CD8-positive, alpha-beta memory T cell (primary cell): ENCODE results near the gene S1PR3. TPM values are rescaled to one million over a fixed set of nuclear protein-coding genes. Genes with fewer than 3 reads are reported as not detected.
"Not testable (repeated sequence)": the region's sequence is repeated elsewhere in the genome, so short reads cannot be mapped to it uniquely, and the experiment has no call there.

Source experiments
- CTCF ChIA-PET: fragments of 350-600 bp; sonication (Branson Sonifier 250); formaldehyde crosslinking; loops from one replicate; lab custom pipeline; 2021; ENCODE audit warnings: antibody characterized with exemption; lab: Charles Lee
- POLR2A ChIA-PET: fragments of 350-600 bp; sonication (Branson Sonifier 250); formaldehyde crosslinking; loops from one replicate; lab custom pipeline; 2021; ENCODE audit warnings: antibody characterized with exemption; lab: Charles Lee
- DNase-seq, 5 donors: peaks; one replicate each; pipeline versions ENCODE4 v3.0.0 to v3.0.0-alpha.2; 2020 to 2022; ENCODE audit warnings: mixed read lengths in 1 of 5
- H3K27ac ChIP-seq: one replicate; pipeline ENCODE4 v1.7.0; 2013; ENCODE audit warnings: low read depth, mild to moderate bottlenecking, low read length, moderate library complexity
- H3K27me3 ChIP-seq: 2 replicates; pipeline ENCODE4 v1.7.0; 2013; ENCODE audit warnings: low read length, mild to moderate bottlenecking; ENCODE audit not compliant: insufficient read depth, poor library complexity, severe bottlenecking
- H3K36me3 ChIP-seq: 2 replicates; pipeline ENCODE4 v1.7.0; 2013; ENCODE audit warnings: mild to moderate bottlenecking, low read length, moderate library complexity; ENCODE audit not compliant: insufficient read depth
- H3K4me1 ChIP-seq: 2 replicates; pipeline ENCODE4 v1.7.0; 2013; ENCODE audit warnings: mild to moderate bottlenecking, low read length, moderate library complexity; ENCODE audit not compliant: insufficient read depth
- H3K4me3 ChIP-seq: 2 replicates; pipeline ENCODE4 v1.7.0; 2013; ENCODE audit warnings: mild to moderate bottlenecking, low read length
- H3K9me3 ChIP-seq: 2 replicates; pipeline ENCODE4 v1.7.0; 2013; ENCODE audit warnings: mild to moderate bottlenecking, low read length
- H3K27ac Mint-ChIP-seq, 8 donors: one replicate each; pipeline ENCODE4 v1.8.0; 2020 to 2021; ENCODE audit warnings: mixed read lengths in 8 of 8, mild to moderate bottlenecking in 6 of 8, inconsistent platforms in 3 of 8, moderate library complexity in 3 of 8
- H3K27me3 Mint-ChIP-seq, 2 donors: one replicate each; pipeline ENCODE4 v1.8.0; 2020 to 2021; ENCODE audit warnings: mixed read lengths in 2 of 2, mild to moderate bottlenecking in 1 of 2, moderate library complexity in 1 of 2
- H3K36me3 Mint-ChIP-seq, 3 donors: one replicate each; pipeline ENCODE4 v1.8.0; 2020 to 2021; ENCODE audit warnings: mixed read lengths in 3 of 3, inconsistent platforms in 1 of 3, mild to moderate bottlenecking in 1 of 3
- H3K4me1 Mint-ChIP-seq, 3 donors: one replicate each; pipeline ENCODE4 v1.8.0; 2020 to 2021; ENCODE audit warnings: mixed read lengths in 3 of 3, inconsistent platforms in 1 of 3, mild to moderate bottlenecking in 1 of 3
- H3K4me3 Mint-ChIP-seq, 7 donors: one replicate each; pipeline ENCODE4 v1.8.0; 2020 to 2021; ENCODE audit warnings: mixed read lengths in 7 of 7, mild to moderate bottlenecking in 6 of 7, moderate library complexity in 4 of 7, inconsistent platforms in 2 of 7
- H3K9me3 Mint-ChIP-seq, 5 donors: one replicate each; pipeline ENCODE4 v1.8.0; 2020 to 2022; ENCODE audit warnings: mixed read lengths in 5 of 5, mild to moderate bottlenecking in 3 of 5, moderate library complexity in 2 of 5, inconsistent platforms in 1 of 5
- polyA plus RNA-seq: library from polyadenylated mRNA; unstranded; fragments of 300-500 nt; fragmentation: Illumina TruSeq; gene quantifications from one replicate; pipeline ENCODE4 v1.2.3, GENCODE V29; 2021
- total RNA-seq, 2 experiments: library from RNA; stranded (reverse); gene quantifications; one replicate each; pipeline ENCODE4 v1.2.3, GENCODE V29; 2021

The S1PR3 gene
- under 1 TPM; 0.80 to 0.90 TPM for total RNA-seq
- not detected for polyA plus RNA-seq

DNA sequence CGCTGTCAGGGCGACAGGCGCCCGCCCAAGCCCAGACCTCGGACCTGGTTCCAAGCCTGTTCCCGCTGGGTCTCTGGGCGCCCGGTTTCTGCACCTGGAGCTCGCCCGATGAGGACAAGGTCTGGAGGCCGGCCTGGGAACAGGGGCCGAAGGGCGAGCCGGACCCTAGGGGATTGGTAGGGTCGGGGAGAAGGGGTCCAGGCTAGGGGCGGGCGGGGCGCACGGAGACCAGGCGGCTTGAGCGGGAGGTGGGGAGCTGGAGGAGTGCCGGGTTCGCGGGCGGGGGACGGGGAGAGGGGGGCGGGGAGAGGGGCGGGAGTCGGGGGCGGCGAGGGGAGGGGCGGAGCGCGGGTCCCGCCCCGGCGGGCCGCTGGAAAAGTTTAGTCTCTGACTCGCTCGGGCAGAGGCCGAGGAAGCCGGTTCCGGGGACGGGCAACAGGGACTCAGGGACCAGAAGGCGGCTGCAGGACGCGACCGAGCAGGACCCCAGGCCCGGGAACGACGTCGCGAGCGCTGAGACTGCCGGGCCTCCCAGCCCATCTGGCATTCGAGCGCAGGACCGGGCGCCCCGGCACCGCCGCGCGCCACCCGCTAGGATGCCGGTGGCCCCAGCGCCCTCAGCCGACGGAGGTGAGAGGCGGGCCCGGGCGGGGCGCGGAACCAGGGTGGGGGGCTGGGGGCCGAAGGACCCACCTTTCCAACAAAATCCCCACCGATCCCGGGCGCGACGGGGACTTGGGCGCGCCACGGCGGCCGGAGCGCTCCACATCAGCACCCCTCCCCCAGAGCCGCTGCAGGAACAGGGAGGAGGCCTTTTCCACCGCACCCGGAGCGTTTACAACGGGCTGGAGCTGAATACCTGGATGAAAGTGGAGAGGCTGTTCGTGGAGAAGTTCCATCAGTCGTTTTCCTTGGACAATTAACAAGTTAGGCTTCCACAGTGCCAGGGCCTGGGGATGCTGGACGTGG, at the start of gene S1PR3:
Gene S1PR3 (plus strand): TSS at position 403 of the 969 bp plus-strand sequence. CDS start 9,733 bp downstream, outside the sequence.
- POLR2A ChIA-PET: no interaction called here
- Mint-ChIP-seq H3K4me1 (peaks cover 4 to 26% (median 23%) of the 10 kb centered on the region in 3 donors), H3K9me3 (no peaks in the 10 kb centered on the region), H3K36me3 (no peaks in the 10 kb centered on the region), H3K27ac (peak within 1 kb of the TSS in 1 of 8 donors; percentile 34), H3K27me3 (peaks cover 22 to 67% of the 10 kb centered on the region in 2 donors), H3K4me3 (peak within 1 kb of the TSS in 4 of 7 donors; percentile 29 to 48 (median 36))
- H3K4me1 ChIP-seq: peaks cover 13% of the 10 kb centered on the region
- H3K36me3 ChIP-seq: no peaks in the 10 kb centered on the region
- DNase-seq: no peak
- no peak within 1 kb of the TSS for H3K4me3 ChIP-seq
- no peaks in the 10 kb centered on the region for H3K9me3 ChIP-seq
- no peak within 1 kb of the TSS for H3K27ac ChIP-seq
- CTCF ChIA-PET: interaction anchor here (1.1 kb wide), 1 partner anchor 10 kb away, joined by 5 read pairs; no protein-coding TSS in a partner anchor
- peaks cover 10% of the 10 kb centered on the region for H3K27me3 ChIP-seq

DNA sequence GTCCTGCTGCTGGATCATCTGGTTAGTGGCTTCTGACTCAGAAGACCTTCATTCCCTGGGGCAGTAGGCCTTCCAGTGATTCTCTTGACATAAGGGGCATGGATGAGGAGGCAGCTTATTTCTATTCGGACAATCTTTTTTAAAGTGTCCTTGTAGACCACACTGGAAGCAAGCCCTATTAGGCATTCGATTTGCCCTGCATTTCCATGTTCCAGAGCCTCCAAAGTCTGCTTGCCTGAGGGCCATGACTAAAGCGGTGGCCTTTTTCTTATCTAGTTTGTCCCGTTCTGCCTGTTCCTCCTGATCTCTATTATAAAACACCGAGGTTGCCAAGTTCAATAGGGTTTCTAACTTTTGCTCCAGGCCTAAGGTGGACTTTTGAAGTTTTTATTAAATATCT, 49.7 kb upstream of the S1PR3 start:
- CTCF ChIA-PET: not testable (repeated sequence)

DNA sequence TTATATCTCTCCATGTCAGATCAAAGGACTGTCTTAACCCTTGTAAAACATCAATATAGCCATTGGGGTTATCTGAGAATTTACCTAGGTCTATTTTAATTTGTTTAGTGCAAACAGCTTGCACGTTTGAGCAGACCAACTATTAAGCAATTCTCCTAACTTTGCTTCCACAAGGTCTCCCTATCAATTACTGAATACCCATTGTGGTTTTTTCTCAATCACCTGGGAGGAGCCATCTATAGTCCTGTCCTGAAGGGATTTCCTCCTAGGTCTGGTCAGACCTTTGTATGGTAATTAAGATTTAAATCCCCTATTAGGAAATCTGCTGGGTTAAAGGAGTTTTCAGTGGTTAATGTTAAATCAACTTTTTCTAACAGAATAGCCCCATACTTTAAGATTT, 48.9 kb upstream of the S1PR3 start:
- H3K9me3 ChIP-seq: no peaks in the 10 kb centered on the region
- no peak overlapping the region for H3K27ac ChIP-seq
- H3K4me1 ChIP-seq: no peaks in the 10 kb centered on the region
- no peaks in the 10 kb centered on the region for H3K36me3 ChIP-seq
- DNase-seq: no peak
- POLR2A ChIA-PET: no interaction called here
- CTCF ChIA-PET: no interaction called here
- no peak overlapping the region for H3K4me3 ChIP-seq
- no peak overlapping the region for H3K27ac Mint-ChIP-seq
- H3K4me3 Mint-ChIP-seq: no peak overlapping the region
- no peaks in the 10 kb centered on the region for H3K36me3 Mint-ChIP-seq
- H3K4me1 Mint-ChIP-seq: no peaks in the 10 kb centered on the region
- H3K27me3 Mint-ChIP-seq: peaks cover 2 to 11% of the 10 kb centered on the region in 2 donors
- no peaks in the 10 kb centered on the region for H3K27me3 ChIP-seq
- peaks cover 0 to 9% (median 0%) of the 10 kb centered on the region in 5 donors for H3K9me3 Mint-ChIP-seq

More for the DNA sequence above, 49.7 kb upstream of the S1PR3 start:
- H3K4me1 ChIP-seq, H3K9me3 ChIP-seq, H3K27ac ChIP-seq, H3K36me3 ChIP-seq, H3K4me1 Mint-ChIP-seq, H3K9me3 Mint-ChIP-seq, H3K4me3 Mint-ChIP-seq, DNase-seq, H3K27ac Mint-ChIP-seq, POLR2A ChIA-PET, H3K4me3 ChIP-seq, H3K27me3 ChIP-seq, H3K36me3 Mint-ChIP-seq: not testable (repeated sequence)
- peaks cover 0 to 11% of the 10 kb centered on the region in 2 donors for H3K27me3 Mint-ChIP-seq

DNA sequence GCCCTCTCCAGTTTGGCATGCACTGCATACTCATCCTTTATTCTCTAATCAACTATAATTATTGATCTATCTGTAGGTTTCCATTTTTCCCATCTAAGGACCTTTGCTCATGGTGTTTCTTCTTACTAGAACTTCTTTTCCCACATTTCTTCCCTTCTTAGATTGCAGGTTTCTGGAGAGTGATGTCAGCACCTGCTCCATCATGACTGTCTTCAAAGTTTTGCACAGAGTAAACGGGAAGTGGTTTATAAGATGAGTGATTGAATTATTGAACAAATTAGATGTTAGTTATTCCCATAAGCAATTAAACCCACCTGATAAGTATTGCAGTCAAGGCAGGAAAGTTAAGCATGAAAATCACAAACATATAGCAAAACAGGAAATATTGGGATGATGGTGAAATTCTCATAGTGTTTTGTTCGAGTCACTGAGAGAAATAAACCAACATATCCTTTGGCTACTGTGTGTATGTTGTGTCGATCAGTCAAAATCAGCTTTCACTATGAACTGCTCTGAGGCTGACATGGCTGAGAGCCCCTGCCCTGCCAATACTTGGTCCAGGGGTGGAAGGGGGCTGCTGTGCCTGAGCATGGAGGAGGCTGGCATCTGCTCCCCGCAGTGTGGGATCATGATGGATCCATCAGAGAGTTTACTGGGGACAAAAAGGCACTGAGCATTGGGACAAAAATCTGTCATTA, 45.5 kb upstream of the S1PR3 start:
- Mint-ChIP-seq H3K4me1 (peaks cover 0 to 9% (median 0%) of the 10 kb centered on the region in 3 donors), H3K9me3 (peaks cover 0 to 1% (median 0%) of the 10 kb centered on the region in 5 donors), H3K27me3 (peaks cover 2 to 16% of the 10 kb centered on the region in 2 donors), H3K4me3 (peak overlapping the region in 1 of 7 donors; percentile 6), H3K27ac (no peak overlapping the region), H3K36me3 (no peaks in the 10 kb centered on the region)
- H3K36me3 ChIP-seq: no peaks in the 10 kb centered on the region
- ChIA-PET CTCF (no interaction called here), POLR2A (no interaction called here)
- H3K4me1 ChIP-seq: no peaks in the 10 kb centered on the region
- no peaks in the 10 kb centered on the region for H3K9me3 ChIP-seq
- no peak overlapping the region for H3K27ac ChIP-seq
- DNase-seq: no peak
- no peak overlapping the region for H3K4me3 ChIP-seq
- no peaks in the 10 kb centered on the region for H3K27me3 ChIP-seq

DNA sequence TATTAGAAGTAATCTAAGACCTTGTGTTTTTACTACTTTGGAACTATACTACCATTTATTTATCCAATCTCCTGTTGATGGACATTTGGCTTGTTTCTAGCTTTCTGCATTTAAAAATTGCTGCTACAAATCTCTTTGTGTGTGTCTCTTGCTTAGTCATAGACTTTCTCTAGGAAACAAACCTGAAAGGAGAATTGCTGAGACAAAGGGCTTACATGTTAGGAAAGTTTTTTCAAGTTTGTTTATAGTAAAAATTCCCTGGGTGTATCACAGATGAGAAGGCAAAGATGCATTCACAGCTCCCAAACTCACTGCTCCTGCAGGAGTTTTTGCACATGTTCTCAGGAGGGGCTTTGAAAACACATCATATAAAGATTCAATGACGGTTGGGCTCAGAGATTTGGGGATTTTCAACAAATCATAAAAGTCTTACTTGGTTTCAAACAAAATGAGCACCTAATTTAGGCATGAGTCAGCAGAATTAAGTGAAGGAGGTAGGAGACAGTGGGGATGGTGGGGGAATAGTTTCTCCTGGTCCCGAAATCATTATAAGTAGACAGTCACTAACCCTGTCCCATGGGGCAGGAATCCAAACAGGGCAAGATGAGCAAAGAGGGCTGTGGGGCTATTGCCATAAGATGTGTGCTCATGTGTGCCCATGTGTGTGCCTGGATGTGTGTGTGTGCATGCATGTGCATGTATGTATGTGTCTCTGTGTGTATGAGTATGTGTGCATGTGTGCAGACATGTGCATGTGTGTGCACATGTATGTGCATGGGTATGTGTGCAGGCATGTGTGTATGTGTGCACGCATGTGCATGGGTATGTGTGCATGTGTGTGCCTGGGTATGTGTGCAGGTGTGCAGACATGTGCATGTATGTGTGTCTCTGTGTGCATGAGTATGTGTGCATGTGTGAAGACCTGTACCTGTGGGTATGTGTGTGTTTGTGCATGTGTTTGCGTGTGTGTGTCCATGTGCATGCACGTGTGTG, 43.4 kb upstream of the S1PR3 start:
- Mint-ChIP-seq H3K27ac (no peak overlapping the region), H3K4me3 (no peak overlapping the region), H3K27me3 (peaks cover 5 to 28% of the 10 kb centered on the region in 2 donors), H3K9me3 (peaks cover 0 to 1% (median 0%) of the 10 kb centered on the region in 5 donors), H3K4me1 (peaks cover 0 to 9% (median 0%) of the 10 kb centered on the region in 3 donors), H3K36me3 (no peaks in the 10 kb centered on the region)
- Histone ChIP-seq H3K4me3 (no peak overlapping the region), H3K9me3 (no peaks in the 10 kb centered on the region), H3K27ac (no peak overlapping the region), H3K36me3 (no peaks in the 10 kb centered on the region), H3K4me1 (no peaks in the 10 kb centered on the region), H3K27me3 (no peaks in the 10 kb centered on the region)
- ChIA-PET CTCF (no interaction called here), POLR2A (no interaction called here)
- DNase-seq: no peak

DNA sequence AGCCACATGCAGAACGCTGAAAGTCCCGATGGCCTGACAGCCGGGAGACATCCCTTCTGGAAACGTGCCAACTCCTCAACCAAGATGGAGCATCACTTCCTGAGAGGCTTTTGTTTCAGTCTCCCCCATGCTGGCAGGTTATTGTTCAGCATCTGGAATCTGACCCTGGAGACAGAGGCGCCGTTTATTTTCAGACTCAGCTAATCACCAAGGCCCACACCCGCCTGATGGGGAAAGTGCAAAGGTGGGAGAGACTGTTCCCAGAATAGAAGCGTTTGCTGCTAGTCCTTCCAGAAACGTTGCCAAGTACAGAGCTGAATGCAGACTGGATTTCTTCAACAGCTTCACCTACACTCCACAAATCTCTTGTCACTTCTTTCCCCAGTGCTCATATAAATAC, 41.8 kb upstream of the S1PR3 start:
- Mint-ChIP-seq H3K4me3 (no peak overlapping the region), H3K27me3 (peaks cover 14 to 41% of the 10 kb centered on the region in 2 donors), H3K9me3 (peaks cover 0 to 1% (median 0%) of the 10 kb centered on the region in 5 donors), H3K27ac (no peak overlapping the region), H3K36me3 (no peaks in the 10 kb centered on the region), H3K4me1 (peaks cover 0 to 16% (median 5%) of the 10 kb centered on the region in 3 donors)
- H3K36me3 ChIP-seq: no peaks in the 10 kb centered on the region
- H3K4me3 ChIP-seq: no peak overlapping the region
- H3K4me1 ChIP-seq: no peaks in the 10 kb centered on the region
- POLR2A ChIA-PET: no interaction called here
- H3K9me3 ChIP-seq: no peaks in the 10 kb centered on the region
- no peaks in the 10 kb centered on the region for H3K27me3 ChIP-seq
- no peak for DNase-seq
- CTCF ChIA-PET: no interaction called here
- no peak overlapping the region for H3K27ac ChIP-seq

DNA sequence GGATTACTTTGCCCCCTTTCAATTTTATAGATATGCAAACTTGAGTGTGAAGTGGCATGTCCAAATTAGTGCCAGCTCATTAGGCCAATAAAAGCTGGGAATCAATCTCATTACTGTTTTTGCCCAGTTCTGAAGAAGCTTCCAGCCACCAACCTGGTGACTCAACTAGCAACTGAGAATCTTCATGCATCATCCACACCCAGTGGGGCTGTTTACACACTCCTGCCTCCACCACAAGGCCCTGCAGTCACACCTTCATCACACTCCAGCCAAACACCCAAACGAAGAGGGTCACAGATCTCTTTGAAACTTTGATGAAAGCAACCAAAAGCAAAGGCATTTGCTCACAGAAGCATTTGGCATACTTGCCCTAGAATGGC, 41.3 kb upstream of the S1PR3 start:
- Mint-ChIP-seq H3K9me3 (peaks cover 0 to 2% (median 0%) of the 10 kb centered on the region in 5 donors), H3K36me3 (no peaks in the 10 kb centered on the region), H3K4me3 (no peak overlapping the region), H3K27me3 (peaks cover 15 to 42% of the 10 kb centered on the region in 2 donors), H3K4me1 (peaks cover 0 to 16% (median 5%) of the 10 kb centered on the region in 3 donors), H3K27ac (peak overlapping the region in 1 of 8 donors; percentile 4)
- POLR2A ChIA-PET: no interaction called here
- CTCF ChIA-PET: no interaction called here
- H3K9me3 ChIP-seq: no peaks in the 10 kb centered on the region
- no peaks in the 10 kb centered on the region for H3K36me3 ChIP-seq
- H3K27ac ChIP-seq: no peak overlapping the region
- DNase-seq: no peak
- H3K4me3 ChIP-seq: no peak overlapping the region
- H3K27me3 ChIP-seq: no peaks in the 10 kb centered on the region
- no peaks in the 10 kb centered on the region for H3K4me1 ChIP-seq
